ENCODE results near the gene HLA-DQB1.
"Not testable (repeated sequence)": the region's sequence is repeated elsewhere in the genome, so short reads cannot be mapped to it uniquely, and the experiment has no call there.

HLA-DQB1 gene

DNA sequence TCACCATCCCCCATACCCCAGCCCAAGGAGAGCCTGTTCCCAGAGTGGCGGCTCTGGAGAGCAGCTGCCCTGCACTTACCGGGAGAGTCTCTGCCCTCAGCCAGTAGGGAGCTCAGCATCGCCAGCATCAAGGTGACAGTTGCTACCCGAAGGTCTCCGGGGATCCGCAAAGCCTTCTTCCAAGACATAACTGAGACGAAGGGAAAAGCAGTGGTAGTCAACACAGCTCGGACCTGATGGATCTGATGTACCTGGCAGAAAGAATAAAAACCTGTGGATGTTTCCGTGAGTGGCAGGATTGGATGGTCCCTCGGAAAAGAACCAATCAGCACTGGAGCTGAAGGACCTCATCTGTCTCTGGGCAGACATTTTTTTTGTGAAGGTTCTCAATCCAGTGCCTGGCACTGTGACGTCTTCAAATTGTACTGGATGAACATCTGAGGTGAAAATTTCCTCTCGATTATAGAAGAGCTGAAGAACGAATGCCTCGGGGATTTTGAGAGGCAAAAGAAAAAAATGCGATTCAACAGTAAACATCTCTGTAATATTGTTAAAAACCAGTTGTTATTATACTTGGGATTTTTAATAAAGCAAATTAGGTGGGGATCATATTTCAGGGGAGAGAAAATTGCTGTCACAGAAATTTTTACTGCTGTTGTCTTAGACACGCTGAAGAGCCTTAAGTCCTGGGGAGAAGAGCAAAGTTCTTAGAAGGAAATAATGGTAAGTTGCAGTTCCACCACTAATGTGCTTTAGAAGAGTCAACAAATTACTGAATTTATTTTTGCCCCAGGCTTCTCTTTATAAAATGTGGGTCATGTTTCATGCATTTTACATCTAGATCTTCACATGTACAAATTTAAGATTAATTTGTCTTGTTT, at the start of gene HLA-DQB1:
Gene HLA-DQB1 (minus strand): TSS at position 238 of the 881 bp plus-strand sequence. CDS start 50 bp downstream, at position 188.
- peak; percentile 33 for DNase-seq (ENCODE audit: low spot score)

GRCh38 chr6:32713241-32713640, 46.8 kb upstream of the HLA-DQB1 start:
- DNase-seq (ENCODE audit: low spot score): no peak

- DNase-seq (ENCODE audit: low spot score): no peak
Observed at GRCh38 chr6:32709625-32710024, 43.2 kb upstream of the HLA-DQB1 start.

- DNase-seq (ENCODE audit: low spot score): not testable (repeated sequence)
Observed at GRCh38 chr6:32705164-32705563, 38.7 kb upstream of the HLA-DQB1 start.

DNA sequence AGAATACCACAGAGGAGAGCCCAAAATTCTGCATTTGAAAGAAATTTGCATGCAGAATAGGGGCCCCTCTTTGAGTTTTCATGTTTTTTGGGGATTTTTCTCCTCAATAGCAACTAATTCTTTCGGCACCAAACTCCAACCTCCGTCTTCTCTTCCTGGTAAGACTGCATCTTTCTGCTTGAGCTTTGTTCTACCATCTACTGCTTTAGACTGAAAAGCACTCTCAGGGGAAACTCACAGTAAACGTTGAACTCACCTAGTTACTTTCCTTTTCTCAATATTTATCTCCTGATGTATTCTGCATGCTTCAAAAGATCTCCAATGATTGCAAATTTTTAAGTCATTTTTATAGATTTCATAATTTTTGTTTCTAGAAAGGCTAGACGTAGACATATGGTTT, 36.9 kb upstream of the HLA-DQB1 start:
- no peak for DNase-seq (ENCODE audit: low spot score)

DNA sequence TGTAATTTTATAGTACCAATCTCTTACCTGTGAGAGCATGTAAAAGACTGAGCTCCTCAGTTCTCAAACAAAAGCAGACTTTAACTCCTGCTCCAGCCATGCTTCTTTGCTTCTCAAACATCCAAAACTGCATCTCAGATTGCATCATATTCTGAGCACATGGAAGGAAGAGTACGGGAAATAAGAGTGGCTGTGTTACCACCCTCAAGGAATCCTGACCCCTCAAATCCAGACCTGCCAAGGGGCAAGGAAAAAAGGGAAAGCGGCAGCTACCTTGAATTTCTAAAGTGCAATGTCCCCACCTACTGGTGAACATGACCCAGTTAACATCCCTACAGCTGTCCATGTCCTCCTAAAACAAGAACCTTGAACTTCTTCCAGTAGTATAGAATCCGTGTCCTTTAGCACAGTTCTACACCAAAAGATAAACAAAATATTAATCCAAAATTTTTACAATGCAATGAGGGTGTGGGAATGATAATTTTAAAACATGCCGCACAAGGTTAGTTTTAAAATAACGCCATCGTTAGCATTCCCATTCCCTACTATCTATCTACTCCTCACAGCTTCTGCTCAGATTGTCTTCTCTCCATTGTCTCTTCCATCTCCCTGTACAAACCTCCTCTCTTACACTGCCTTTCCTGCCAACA, 34.1 kb upstream of the HLA-DQB1 start:
- peak; percentile 59 for DNase-seq (ENCODE audit: low spot score)

GRCh38 chr6:32697031-32697430, 30.6 kb upstream of the HLA-DQB1 start:
- no peak for DNase-seq (ENCODE audit: low spot score)

DNA sequence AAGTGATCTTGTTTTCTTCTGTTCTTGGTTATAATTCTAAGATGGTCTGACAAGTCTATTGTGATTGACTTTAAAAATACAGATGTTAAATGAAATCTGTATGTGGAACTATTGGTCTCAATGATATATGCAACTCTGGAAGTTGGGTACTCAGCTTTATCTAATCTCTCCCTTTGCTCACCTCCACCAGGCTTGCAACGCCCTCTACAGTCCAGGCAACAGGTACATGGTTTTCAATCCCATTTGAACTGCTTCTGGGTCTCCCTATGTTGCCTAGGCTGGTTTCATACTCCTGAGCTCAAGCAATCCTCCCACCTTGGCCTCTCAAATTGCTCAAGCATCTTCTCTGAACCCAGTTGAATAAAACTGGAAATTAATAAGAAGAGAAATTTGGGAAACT, 25.6 kb upstream of the HLA-DQB1 start:
- no peak for DNase-seq (ENCODE audit: low spot score)

- DNase-seq (ENCODE audit: low spot score): no peak
Observed at GRCh38 chr6:32689531-32690501, 23.4 kb upstream of the HLA-DQB1 start.

DNA sequence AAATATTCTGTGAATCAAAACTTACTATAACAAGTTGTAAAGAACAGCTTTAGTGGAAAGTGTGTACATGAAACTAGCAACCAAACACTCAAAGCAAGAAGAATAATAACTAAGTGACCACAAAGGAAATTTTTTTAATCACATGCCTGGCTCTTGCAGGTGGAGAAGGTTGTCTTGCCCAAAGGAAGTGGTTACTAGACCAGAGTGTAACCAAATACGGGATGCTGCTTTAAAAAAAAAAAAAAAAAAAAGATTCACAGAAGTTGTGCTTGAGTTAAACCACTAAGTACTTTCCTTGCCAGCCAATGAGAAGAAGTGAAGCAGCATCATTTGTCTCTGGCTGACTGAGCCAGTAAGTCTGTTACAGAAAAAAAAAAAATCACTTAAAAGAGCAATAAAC, 19.1 kb upstream of the HLA-DQB1 start:
- no peak for DNase-seq (ENCODE audit: low spot score)

- peak; percentile 50 for DNase-seq (ENCODE audit: low spot score)
Observed at GRCh38 chr6:32684246-32684645, 17.8 kb upstream of the HLA-DQB1 start.

DNA sequence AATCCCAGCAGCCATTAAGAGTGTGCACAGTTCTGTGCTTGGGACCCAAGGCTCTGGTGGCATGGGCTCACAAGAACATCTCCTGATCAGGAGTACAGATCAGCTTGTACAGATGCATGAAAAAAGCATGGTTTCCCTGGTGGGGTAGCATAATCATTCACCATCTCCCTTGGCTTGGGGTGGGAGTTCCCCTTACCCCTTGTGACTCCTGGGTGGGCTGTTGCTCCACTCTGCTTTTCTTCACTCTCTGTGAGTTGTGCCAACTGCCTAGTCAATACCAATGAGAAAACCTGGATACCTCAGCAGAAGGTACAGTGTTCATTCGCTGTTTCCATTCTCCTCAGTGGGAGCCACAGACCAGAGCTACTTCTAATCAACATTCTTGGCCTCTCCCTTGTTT, 13.6 kb upstream of the HLA-DQB1 start:
- DNase-seq (ENCODE audit: low spot score): no peak

DNA sequence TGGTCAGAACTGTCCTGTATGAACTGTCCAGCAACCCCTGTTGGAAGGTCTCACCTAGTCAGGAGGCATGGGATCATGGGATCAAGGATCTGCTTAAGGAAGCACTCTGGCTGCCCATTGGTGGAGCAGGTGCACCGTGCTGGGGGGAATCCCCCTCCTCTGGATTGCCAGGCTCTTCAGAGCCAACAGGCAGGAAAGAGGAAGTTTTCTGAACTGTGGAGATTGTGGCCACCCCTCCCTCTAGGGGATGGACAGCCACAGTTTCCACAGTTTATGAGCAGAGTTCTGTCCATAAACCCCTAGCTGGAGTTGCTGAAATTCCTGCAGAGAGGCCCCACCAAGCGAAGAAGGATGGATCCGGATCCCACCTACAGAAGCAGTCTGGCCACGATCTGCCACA, 13.0 kb upstream of the HLA-DQB1 start:
- no peak for DNase-seq (ENCODE audit: low spot score)

DNA sequence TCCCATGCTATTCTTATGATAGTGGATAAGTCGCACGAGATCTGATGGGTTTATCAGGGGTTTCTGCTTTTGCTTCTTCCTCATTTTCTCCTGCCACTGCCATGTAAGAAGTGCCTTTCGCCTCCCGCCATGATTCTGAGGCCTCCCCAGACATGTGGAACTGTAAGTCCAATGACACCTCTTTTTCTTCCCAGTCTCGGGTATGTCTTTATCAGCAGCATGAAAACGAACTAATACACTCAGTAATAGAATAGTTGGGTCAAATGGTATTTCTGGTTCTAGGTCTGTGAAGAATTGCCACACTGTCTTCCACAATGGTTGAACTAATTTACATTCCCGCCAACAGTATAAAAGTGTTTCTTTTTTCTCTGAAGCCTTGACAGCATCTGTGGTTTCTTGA, 7.7 kb upstream of the HLA-DQB1 start:
- DNase-seq (ENCODE audit: low spot score): not testable (repeated sequence)

DNA sequence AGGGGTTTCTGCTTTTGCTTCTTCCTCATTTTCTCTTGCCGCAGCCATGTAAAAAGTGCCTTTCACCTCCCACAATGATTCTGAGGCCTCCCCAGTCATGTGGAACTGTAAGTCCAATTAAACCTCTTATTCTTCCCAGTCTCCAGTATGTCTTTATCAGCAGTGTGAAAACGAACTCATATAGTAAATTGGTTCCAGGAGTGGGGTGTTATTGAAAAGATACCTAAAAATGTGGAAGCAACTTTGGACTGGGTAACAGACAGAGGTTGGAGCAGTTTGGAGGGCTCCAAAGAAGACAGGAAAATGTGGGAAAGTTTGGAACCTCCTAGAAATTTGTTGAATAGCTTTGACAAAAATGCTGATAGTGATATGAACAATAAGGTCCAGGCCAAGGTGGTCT, 5.5 kb upstream of the HLA-DQB1 start:
- not testable (repeated sequence) for DNase-seq (ENCODE audit: low spot score)

DNA sequence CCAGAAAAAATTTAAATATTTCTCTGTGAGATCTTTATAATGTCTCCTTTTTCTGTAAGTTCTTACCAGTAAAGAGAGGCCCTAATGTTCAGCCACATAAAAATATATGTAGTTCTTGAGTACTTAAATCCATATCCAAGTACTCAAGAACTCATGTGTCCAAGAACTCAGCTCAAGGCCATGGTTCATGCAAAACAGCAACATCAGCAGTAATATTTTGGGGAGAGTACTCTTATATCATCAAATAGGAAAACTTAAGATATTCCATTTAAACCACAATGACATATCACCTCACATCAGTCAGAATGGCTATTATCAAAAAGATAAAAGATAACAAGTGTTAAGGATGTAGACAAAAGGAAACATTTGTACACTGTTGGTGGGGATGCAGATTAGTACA, 3.4 kb upstream of the HLA-DQB1 start:
- no peak for DNase-seq (ENCODE audit: low spot score)

- no peak for DNase-seq (ENCODE audit: low spot score)
Observed at GRCh38 chr6:32669240-32669639, 2.8 kb upstream of the HLA-DQB1 start.

DNA sequence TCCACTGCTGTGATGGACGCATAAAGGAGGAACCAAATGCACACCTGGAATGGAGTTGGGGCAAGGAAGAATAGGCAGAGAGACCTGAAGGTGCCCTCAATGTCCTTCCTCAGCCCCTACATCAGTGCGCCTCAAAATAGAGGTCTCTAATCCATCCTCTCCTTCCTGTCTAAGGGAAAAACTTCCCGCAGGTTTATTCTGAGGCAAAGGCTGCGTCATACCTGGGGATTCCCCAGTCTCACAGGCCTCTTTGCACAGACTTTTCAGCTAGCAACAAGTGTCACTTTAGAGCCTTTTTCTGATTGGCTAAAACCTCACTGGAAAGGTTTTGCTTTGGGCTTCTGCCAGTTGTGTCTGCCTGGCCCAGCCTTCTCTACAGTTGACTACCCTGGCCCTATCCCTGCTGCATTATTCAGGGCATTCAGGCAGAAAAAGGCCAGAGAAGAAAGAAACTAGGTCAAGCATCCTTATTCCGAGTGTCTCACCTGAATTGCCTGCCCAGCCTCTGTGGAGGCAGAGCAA, 1.8 kb upstream of the HLA-DQB1 start:
- no peak for DNase-seq (ENCODE audit: low spot score)

GRCh38 chr6:32665661-32666060, 796 bp downstream of the HLA-DQB1 start:
- DNase-seq (ENCODE audit: low spot score): no peak

DNA sequence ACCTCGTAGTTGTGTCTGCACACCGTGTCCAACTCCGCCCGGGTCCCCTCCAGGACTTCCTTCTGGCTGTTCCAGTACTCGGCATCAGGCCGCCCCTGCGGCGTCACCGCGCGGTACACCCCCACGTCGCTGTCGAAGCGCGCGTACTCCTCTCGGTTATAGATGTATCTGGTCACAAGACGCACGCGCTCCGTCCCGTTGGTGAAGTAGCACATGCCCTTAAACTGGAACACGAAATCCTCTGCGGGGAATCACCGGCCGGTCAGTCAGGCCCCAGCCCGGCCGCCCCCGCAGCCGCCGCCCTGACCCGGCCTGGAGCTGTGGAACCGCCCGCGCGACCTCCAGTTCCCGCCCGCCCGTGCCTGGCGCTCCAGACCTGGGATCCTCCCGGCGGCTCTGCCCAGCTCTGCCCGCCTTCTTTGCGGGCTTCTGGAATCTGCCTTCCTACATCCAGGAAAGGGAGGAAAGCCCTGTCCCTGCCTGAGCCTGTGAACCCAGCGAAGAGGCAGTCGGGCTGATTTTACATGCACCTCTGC, 1.6 kb downstream of the HLA-DQB1 start:
- peak; percentile 26 for DNase-seq (ENCODE audit: low spot score)

DNA sequence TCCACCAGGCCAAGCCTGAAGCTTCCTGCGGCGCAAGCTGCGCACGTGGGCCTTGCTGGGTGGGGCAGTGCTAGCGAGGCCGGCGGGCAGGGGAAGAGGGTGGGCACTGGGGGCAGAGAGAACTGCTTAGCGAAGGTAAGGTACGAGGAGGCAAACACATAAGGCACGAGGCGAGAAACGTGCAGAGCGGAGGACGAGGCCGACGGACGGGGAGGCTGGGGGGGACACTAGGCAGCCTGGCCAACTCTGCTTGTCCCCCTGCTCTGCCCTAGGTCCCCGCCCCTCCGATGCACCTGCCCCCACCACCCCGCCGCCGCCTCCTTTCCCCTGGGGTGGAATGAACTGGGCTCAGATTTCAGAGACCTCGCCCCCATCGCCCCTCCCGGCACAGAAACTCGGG, 2.1 kb downstream of the HLA-DQB1 start:
- DNase-seq (ENCODE audit: low spot score): no peak

DNA sequence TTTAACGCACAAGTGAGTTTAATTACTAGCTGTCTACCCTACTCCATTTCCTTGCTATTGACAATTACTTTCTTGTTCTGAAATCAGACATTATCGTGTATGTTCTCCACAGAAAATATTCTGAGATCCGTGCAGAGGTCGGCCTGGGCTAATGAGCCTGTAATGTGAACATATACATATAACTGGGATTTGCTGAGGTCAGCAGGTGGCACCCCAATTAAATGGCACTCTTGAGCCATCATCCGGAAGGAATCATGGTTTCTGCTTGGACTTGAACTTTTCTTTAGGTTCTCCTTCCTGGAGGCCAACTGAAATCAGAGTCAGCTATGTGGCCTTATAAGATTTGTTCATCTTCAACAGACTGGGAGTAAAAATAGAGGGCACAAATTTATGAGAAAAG, 3.6 kb downstream of the HLA-DQB1 start:
- no peak for DNase-seq (ENCODE audit: low spot score)
